ENCODE data around the gene SLC39A6.

DNA sequence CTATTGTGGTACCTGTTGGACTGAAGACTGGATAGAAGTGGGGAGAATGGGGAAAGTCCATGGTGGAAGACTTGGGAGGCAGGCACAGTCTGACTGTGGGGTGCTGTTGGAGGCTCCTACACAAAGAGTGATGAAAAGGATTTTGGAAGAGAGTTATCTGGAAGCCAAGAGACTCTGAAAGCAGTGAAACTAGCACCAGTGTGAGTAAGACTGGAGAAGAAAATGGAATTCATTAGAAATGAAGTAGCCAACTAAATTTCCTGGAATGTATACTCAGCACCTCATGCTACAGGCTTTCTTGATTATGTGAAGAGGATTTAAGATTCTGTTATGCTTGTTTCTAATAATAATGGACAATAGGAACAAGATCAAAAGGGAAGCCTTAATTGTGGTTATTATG is 28.3 kb upstream of the SLC39A6 start:
- TF ChIP-seq POLR2A (IDR thresholded peaks at IDR 0.05) (no peak), CTCF (IDR thresholded peaks at IDR 0.05) (no peak)

All from adrenal gland (tissue), 5 donors.